TTC549 (cell line): ENCODE data around the gene KIF12.

Source experiments
- FAIRE-seq: peaks from 2 replicates; lab custom pipeline; 2012; peaks lifted over from hg19 to GRCh38; lab: Jason Lieb, UNC

KIF12 gene

GRCh38 chr9:114105236-114105635 lies 6.1 kb upstream of the KIF12 start:
- FAIRE-seq: no peak

- peak; percentile 60 for FAIRE-seq
Observed at GRCh38 chr9:114102484-114102883, 3.4 kb upstream of the KIF12 start.

GRCh38 chr9:114100536-114100935 lies 1.4 kb upstream of the KIF12 start:
- no peak for FAIRE-seq

GRCh38 chr9:114099669-114100270 lies 678 bp upstream of the KIF12 start:
- FAIRE-seq: no peak

- no peak for FAIRE-seq
Observed at GRCh38 chr9:114098021-114098935, 814 bp downstream of the KIF12 start.

GRCh38 chr9:114097613-114098020 lies 1.5 kb downstream of the KIF12 start:
- no peak for FAIRE-seq

GRCh38 chr9:114096866-114097612 lies 2.1 kb downstream of the KIF12 start:
- no peak for FAIRE-seq

- no peak for FAIRE-seq
Observed at GRCh38 chr9:114096041-114096511, 3.0 kb downstream of the KIF12 start.

GRCh38 chr9:114094971-114095370 lies 4.1 kb downstream of the KIF12 start:
- FAIRE-seq: no peak

- no peak for FAIRE-seq
Observed at GRCh38 chr9:114093761-114094505, 5.2 kb downstream of the KIF12 start.

GRCh38 chr9:114093031-114093471 lies 6.0 kb downstream of the KIF12 start:
- FAIRE-seq: no peak

- FAIRE-seq: no peak
Observed at GRCh38 chr9:114092336-114092735, 6.8 kb downstream of the KIF12 start.

GRCh38 chr9:114091711-114092110 lies 7.4 kb downstream of the KIF12 start:
- FAIRE-seq: no peak

GRCh38 chr9:114090798-114091197 lies 8.3 kb downstream of the KIF12 start:
- FAIRE-seq: no peak

- FAIRE-seq: no peak
Observed at GRCh38 chr9:114089206-114089840, 9.8 kb downstream of the KIF12 start.

GRCh38 chr9:114088571-114089170 lies 10.4 kb downstream of the KIF12 start:
- FAIRE-seq: no peak

- FAIRE-seq: no peak
Observed at GRCh38 chr9:114087721-114088120, 11.4 kb downstream of the KIF12 start.

GRCh38 chr9:114086607-114087006 lies 12.5 kb downstream of the KIF12 start:
- no peak for FAIRE-seq

- no peak for FAIRE-seq
Observed at GRCh38 chr9:114086009-114086408, 13.1 kb downstream of the KIF12 start.

GRCh38 chr9:114085387-114085789 lies 13.7 kb downstream of the KIF12 start:
- no peak for FAIRE-seq
